NOMO-1 treated with dmso at 0.1 percent for 144 hours (cell line): Measurements from ENCODE around the gene PTCD2.
A peak's percentile ranks its signal among the peaks of the same experiment; 100 is the strongest.
"Not testable (repeated sequence)": the region's sequence is repeated elsewhere in the genome, so short reads cannot be mapped to it uniquely, and the experiment has no call there.

Experiments used
- DNase-seq: peaks from one replicate; lab custom pipeline; 2025; ENCODE audit not compliant: unreplicated experiment; lab: John Stamatoyannopoulos, UW

Gene PTCD2

GRCh38 chr5:72377910-72378638, 57.9 kb downstream of the PTCD2 start:
- no peak for DNase-seq

GRCh38 chr5:72378639-72379289, 58.6 kb downstream of the PTCD2 start:
- DNase-seq = no peak

GRCh38 chr5:72379936-72380335, 59.8 kb downstream of the PTCD2 start:
- DNase-seq = no peak

- peak; percentile 42 for DNase-seq
These were observed 60.5 kb downstream of the PTCD2 start for GRCh38 chr5:72380492-72381274.

- DNase-seq = no peak
These were observed 63.1 kb downstream of the PTCD2 start for GRCh38 chr5:72383280-72383679.

- DNase-seq = no peak
These were observed 63.6 kb downstream of the PTCD2 start for GRCh38 chr5:72383726-72384125.

GRCh38 chr5:72386639-72387038, 66.5 kb downstream of the PTCD2 start:
- peak; percentile 68 for DNase-seq

GRCh38 chr5:72387985-72388384, 67.8 kb downstream of the PTCD2 start:
- DNase-seq = no peak

GRCh38 chr5:72388646-72389045, 68.5 kb downstream of the PTCD2 start:
- DNase-seq = no peak

GRCh38 chr5:72390836-72391235, 70.7 kb downstream of the PTCD2 start:
- DNase-seq = no peak

GRCh38 chr5:72392326-72392733, 72.2 kb downstream of the PTCD2 start:
- DNase-seq = no peak

- no peak for DNase-seq
These were observed 72.9 kb downstream of the PTCD2 start for GRCh38 chr5:72393052-72393451.

- DNase-seq = no peak
These were observed 74.5 kb downstream of the PTCD2 start for GRCh38 chr5:72394688-72395087.

GRCh38 chr5:72397836-72398235, 77.7 kb downstream of the PTCD2 start:
- DNase-seq = no peak

GRCh38 chr5:72400950-72401349, 80.8 kb downstream of the PTCD2 start:
- no peak for DNase-seq

- DNase-seq = no peak
These were observed 82.3 kb downstream of the PTCD2 start for GRCh38 chr5:72402381-72402890.

- DNase-seq = no peak
These were observed 82.9 kb downstream of the PTCD2 start for GRCh38 chr5:72402959-72403628.

- DNase-seq = not testable (repeated sequence)
These were observed 84.6 kb downstream of the PTCD2 start for GRCh38 chr5:72404771-72405170.

- DNase-seq = no peak
These were observed 86.9 kb downstream of the PTCD2 start for GRCh38 chr5:72407078-72407477.

- DNase-seq = no peak
These were observed 87.4 kb downstream of the PTCD2 start for GRCh38 chr5:72407541-72407940.

GRCh38 chr5:72408127-72408526, 88.0 kb downstream of the PTCD2 start:
- DNase-seq = no peak
